Prostate gland (tissue), 2 donors: ENCODE results near the gene NRAP. TPM values are rescaled to one million over a fixed set of nuclear protein-coding genes. Genes with fewer than 3 reads are reported as not detected.

ENCODE experiments used
- DNase-seq: peaks from one replicate; pipeline ENCODE4 v3.0.0-alpha.2; 2019; ENCODE audit warnings: low spot score
- H3K27ac ChIP-seq, 2 donors: fragments of 200-600 bp; sonication (generic); 2 replicates each; pipeline ENCODE4 v1.5.1; 2017 to 2019
- H3K27me3 ChIP-seq: fragments of 200-600 bp; sonication (generic); replicated peaks from 2 replicates; pipeline ENCODE4 v1.5.1; 2019; ENCODE audit not compliant: insufficient read depth
- H3K36me3 ChIP-seq, 2 donors: fragments of 200-600 bp; sonication (generic); 1 replicate in 1 of 2; 2 replicates in 1 of 2; pipeline versions ENCODE4 v1.5.1 to v1.8.1; 2017 to 2019
- H3K4me1 ChIP-seq: fragments of 200-600 bp; sonication (generic); replicated peaks from 2 replicates; pipeline ENCODE4 v1.5.1; 2019
- H3K4me3 ChIP-seq, 2 donors: fragments of 200-600 bp; sonication (generic); 2 replicates each; pipeline ENCODE4 v1.5.1; 2017 to 2019
- H3K9me3 ChIP-seq: fragments of 200-600 bp; sonication (generic); 2 replicates; pipeline ENCODE4 v1.5.1; 2017
- POLR2A ChIP-seq: fragments of 450-650 bp; IDR thresholded peaks from one replicate; pipeline ENCODE4 v1.6.1; 2016; ENCODE audit warnings: antibody characterized with exemption, mild to moderate bottlenecking
- POLR2AphosphoS5 ChIP-seq: sonication (generic); formaldehyde crosslinking; IDR thresholded peaks from one replicate; pipeline ENCODE4 v1.6.1; 2017; ENCODE audit warnings: antibody characterized with exemption
- WGBS: methylation state at CpG from one replicate; pipeline ENCODE4 v1.1.5; 2018; 5-methylcytosine and 5-hydroxymethylcytosine counted together
- intact Hi-C: fragments of 100-400 bp; cut with DNase I; formaldehyde crosslinking; loops from one replicate; pipeline ENCODE4 v1.14.2; 2022
- total RNA-seq, 2 donors: library from RNA; depleted of rRNA; stranded (reverse); fragments of >200 nt; gene quantifications; one replicate each; pipeline ENCODE4 v1.1.0, GENCODE V29; 2016
- TF ChIP-seq, protein P1 (sequence below), 4 experiments: fragments of 200-600 bp in 2 of 4; fragments of 450-650 bp in 2 of 4; sonication (generic) in 2 of 4; IDR thresholded peaks; 1 replicate in 3 of 4; 2 replicates in 1 of 4; pipeline ENCODE4 v1.5.1; 2016 to 2019; ENCODE audit warnings: antibody characterized with exemption in 4 of 4, mild to moderate bottlenecking in 2 of 4, moderate library complexity in 2 of 4

NRAP gene
- total RNA-seq, 2 donors from 2014 or later = 0.85 to 11.2 TPM

DNA sequence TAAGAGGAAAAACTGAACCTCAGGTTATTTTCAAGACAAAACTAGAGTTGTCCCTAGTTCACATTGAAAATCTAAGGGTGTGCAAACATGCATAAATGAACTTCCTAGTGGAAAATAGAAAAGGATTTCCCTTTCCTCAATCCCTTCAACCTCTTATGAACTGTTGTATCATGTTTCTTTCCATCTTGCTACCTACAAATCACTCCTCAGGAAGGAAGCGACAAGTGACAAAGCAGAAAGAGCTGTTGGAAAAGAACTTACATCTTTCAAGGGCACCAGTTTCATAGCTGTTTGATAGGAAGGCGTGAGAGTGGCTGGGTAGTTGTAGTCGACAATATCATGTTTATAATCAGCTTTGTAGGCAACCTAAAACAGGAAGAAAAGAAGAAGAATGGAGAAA is 23.9 kb downstream of the NRAP start:
- intact Hi-C loops = no loop called here
- Histone ChIP-seq H3K9me3 (no peaks in the 10 kb centered on the region), H3K4me1 (no peaks in the 10 kb centered on the region), H3K4me3 (no peak overlapping the region), H3K36me3 (no peaks in the 10 kb centered on the region), H3K27ac (no peak overlapping the region), H3K27me3 (no peaks in the 10 kb centered on the region)
- WGBS = 86% methylated on average over 3 of the region's 3 CpGs
- TF ChIP-seq POLR2A = no peak
- TF ChIP-seq, protein P1, sequence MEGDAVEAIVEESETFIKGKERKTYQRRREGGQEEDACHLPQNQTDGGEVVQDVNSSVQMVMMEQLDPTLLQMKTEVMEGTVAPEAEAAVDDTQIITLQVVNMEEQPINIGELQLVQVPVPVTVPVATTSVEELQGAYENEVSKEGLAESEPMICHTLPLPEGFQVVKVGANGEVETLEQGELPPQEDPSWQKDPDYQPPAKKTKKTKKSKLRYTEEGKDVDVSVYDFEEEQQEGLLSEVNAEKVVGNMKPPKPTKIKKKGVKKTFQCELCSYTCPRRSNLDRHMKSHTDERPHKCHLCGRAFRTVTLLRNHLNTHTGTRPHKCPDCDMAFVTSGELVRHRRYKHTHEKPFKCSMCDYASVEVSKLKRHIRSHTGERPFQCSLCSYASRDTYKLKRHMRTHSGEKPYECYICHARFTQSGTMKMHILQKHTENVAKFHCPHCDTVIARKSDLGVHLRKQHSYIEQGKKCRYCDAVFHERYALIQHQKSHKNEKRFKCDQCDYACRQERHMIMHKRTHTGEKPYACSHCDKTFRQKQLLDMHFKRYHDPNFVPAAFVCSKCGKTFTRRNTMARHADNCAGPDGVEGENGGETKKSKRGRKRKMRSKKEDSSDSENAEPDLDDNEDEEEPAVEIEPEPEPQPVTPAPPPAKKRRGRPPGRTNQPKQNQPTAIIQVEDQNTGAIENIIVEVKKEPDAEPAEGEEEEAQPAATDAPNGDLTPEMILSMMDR (IDR thresholded peaks at IDR 0.05) = no peak
- TF ChIP-seq POLR2AphosphoS5 = no peak
- no peak for DNase-seq

DNA sequence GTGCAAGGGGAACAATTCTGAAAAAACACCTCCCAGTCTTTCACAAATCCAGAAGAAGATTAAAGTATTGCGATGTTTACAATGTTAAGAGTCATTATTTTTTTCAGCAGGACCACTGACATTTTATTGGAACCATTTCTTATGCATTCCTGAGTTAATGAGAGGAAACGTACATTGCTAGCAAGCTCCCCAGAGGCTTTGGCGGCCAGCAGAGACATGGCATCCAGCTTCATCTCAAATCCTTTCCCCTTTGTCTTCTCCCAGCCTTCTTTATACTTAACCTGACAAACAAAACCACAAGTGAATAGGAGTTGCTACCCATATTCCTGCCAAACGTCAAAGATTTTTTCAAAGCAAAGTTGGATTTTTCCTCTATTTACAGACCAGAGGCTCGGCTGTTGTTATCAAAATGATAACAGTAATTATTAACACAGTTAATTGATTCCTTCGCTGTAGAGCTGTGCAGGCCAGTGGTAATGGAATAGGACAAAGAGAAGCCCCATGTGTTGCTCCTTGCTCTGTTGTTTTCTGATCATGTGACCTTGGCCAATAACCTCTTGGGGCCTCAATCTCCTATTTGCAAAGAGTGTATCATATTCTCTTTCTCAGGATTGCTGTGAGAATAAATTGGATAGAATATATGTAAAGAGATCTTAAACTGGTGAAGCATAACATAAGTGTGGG is 32.0 kb downstream of the NRAP start:
- no peaks in the 10 kb centered on the region for H3K4me1 ChIP-seq
- no peak overlapping the region for H3K4me3 ChIP-seq
- 30% methylated on average over 6 of the region's 6 CpGs for WGBS
- intact Hi-C loops = no loop called here
- DNase-seq = no peak
- H3K27me3 ChIP-seq = no peaks in the 10 kb centered on the region
- H3K27ac ChIP-seq = no peak overlapping the region
- H3K36me3 ChIP-seq = no peaks in the 10 kb centered on the region
- no peaks in the 10 kb centered on the region for H3K9me3 ChIP-seq
- TF ChIP-seq POLR2A (no peak), POLR2AphosphoS5 (no peak)
- TF ChIP-seq, protein P1 (IDR thresholded peaks at IDR 0.05) = no peak

DNA sequence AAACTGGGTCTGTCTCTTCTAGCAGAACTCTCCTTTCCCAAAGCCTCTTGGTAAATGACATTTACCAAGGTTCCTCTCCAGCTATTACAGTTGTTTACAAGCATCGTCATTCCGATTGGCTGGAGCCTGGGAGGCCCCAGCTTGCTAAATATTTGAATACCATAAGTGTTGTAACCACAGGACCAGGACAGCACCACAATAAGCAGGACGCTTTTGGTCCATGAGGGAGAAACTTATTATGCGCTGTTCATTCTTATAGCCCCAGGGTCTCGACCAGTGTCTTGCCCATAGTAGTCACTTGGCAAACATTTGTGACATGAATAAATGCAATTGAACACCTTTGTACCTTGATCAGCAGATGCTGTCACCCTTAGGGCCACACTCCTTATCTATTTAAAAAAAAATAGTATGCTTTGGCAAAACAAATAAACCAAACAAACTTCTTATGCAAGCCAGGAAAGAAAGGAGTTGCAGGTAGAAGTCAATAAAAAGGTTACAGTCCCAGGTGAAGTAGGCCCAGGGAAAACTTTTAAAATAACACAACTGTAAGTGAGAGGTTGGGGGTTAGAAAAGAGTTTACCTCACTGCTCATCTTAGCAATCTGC is 32.8 kb downstream of the NRAP start:
- TF ChIP-seq, protein P1 (IDR thresholded peaks at IDR 0.05) = no peak
- TF ChIP-seq POLR2AphosphoS5 (no peak), POLR2A (no peak)
- H3K36me3 ChIP-seq = no peaks in the 10 kb centered on the region
- H3K4me1 ChIP-seq = no peaks in the 10 kb centered on the region
- no peak overlapping the region for H3K4me3 ChIP-seq
- no peak for DNase-seq
- H3K27me3 ChIP-seq = no peaks in the 10 kb centered on the region
- no peak overlapping the region for H3K27ac ChIP-seq
- WGBS = 93% methylated on average over 5 of the region's 5 CpGs
- no peaks in the 10 kb centered on the region for H3K9me3 ChIP-seq
- intact Hi-C loops = no loop called here

DNA sequence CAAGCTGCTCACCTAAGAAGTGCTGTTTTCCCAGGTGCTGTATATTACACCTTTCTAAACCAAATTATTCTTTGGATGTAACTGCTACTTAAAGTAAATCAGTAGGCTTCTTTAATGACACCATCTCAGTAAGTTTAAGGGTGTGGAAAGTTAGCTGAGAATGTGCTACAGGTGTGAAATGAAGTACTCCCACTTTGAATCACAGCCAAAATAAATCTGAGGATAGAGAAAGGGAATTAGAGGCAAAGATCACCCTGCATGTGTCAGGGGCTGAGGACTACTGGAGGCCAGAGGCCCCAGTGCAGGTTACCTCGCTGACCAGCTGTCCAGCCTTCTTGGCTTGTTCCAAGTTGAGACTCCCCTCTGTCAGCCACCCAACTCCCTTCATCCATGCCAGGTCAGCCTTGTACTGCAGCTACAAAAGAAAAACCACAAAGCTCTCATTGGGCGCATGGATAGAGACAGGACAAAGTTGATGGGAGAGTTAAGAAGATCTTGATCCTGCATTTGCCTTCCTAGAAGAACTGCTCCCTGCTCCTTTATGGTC is 35.2 kb downstream of the NRAP start:
- intact Hi-C loops = no loop called here
- Histone ChIP-seq H3K4me1 (no peaks in the 10 kb centered on the region), H3K27me3 (no peaks in the 10 kb centered on the region), H3K27ac (no peak overlapping the region), H3K9me3 (no peaks in the 10 kb centered on the region), H3K36me3 (no peaks in the 10 kb centered on the region), H3K4me3 (no peak overlapping the region)
- 96% methylated on average over 2 of the region's 2 CpGs for WGBS
- no peak for TF ChIP-seq POLR2A
- TF ChIP-seq, protein P1 (IDR thresholded peaks at IDR 0.05) = no peak
- no peak for TF ChIP-seq POLR2AphosphoS5
- no peak for DNase-seq

DNA sequence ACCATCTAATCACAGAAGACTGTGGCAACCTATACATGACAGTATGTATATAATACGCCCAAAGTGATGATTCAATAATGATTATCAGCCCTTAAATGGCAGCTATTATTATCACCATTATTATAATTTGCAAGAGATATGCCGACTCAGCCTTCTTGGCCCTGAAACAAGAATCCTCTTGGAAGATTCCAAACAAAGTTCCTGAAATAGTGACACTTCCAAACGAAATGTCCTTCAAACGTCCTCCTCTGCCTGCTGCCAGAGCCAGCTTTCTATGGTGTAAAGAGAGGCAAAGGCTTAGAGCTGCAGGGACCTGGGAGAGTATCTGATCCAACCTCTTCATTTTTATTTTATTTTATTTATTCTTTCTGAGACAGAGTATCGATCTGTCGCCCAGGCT is 36.0 kb downstream of the NRAP start:
- Histone ChIP-seq H3K9me3 (no peaks in the 10 kb centered on the region), H3K27ac (no peak overlapping the region), H3K4me1 (no peaks in the 10 kb centered on the region), H3K4me3 (no peak overlapping the region), H3K27me3 (no peaks in the 10 kb centered on the region), H3K36me3 (no peaks in the 10 kb centered on the region)
- intact Hi-C loops = no loop called here
- 68% methylated on average over 6 of the region's 6 CpGs for WGBS
- no peak for DNase-seq
- no peak for TF ChIP-seq POLR2AphosphoS5
- TF ChIP-seq, protein P1 (IDR thresholded peaks at IDR 0.05) = no peak
- no peak for TF ChIP-seq POLR2A
